ENCODE data around the gene TCAP.

DNA sequence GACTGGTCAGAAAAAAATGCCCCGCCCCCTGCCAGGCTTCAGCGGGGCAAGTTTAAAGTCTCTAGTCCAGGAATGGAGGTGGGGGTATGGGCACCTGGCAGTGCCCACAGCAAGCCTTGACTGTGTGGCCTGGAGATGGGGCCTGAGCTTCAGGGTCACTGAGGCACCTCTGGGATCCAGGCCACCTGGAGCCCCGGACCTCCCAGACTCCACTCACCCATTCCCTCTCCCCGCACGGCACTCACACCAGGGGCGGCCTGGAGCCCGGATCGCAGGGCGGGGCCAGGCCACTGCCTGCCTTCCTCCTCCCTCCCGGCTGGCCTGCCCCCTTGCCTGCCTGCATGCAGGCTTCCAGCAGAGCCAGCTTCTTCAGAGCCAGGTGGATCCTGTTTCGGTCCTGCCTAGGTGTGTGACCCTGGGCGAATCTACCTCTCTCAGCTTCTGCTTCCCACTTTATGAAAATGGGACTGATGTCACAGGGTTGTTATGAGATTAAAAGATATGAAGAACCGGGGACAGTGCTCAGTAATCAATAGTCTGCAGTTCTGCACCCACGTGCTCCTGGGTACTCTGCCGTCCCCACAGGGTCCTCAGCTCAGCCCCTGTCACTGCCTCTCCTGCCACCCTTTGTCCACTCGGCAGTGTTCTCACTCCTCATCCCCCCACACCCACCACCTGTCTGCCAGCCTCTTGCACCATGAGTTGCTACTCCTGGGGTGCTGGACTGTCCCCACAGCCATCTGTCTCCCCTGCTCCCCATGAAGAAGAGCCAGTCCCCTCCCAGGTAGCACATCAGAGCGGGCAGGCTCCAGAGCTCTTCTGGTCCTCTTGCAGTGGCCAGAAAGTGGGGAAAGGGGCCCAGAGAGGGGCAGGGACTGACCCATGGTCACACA lies 1.2 kb upstream of the TCAP start:
- TF ChIP-seq, protein P1, sequence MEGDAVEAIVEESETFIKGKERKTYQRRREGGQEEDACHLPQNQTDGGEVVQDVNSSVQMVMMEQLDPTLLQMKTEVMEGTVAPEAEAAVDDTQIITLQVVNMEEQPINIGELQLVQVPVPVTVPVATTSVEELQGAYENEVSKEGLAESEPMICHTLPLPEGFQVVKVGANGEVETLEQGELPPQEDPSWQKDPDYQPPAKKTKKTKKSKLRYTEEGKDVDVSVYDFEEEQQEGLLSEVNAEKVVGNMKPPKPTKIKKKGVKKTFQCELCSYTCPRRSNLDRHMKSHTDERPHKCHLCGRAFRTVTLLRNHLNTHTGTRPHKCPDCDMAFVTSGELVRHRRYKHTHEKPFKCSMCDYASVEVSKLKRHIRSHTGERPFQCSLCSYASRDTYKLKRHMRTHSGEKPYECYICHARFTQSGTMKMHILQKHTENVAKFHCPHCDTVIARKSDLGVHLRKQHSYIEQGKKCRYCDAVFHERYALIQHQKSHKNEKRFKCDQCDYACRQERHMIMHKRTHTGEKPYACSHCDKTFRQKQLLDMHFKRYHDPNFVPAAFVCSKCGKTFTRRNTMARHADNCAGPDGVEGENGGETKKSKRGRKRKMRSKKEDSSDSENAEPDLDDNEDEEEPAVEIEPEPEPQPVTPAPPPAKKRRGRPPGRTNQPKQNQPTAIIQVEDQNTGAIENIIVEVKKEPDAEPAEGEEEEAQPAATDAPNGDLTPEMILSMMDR (IDR thresholded peaks at IDR 0.05), result no peak
- no peak for TF ChIP-seq EP300 (IDR thresholded peaks at IDR 0.05)
